Endothelial cell of umbilical vein (primary cell): ENCODE measurements around the gene HSPB2. TPM values are rescaled to one million over a fixed set of nuclear protein-coding genes. Genes with fewer than 3 reads are reported as not detected.

Experiments used
- BruUV-seq: library from RNA; stranded (reverse); fragments of 400-500 nt; replicated peaks from 2 replicates; lab custom pipeline; 2021; lab: Mats Ljungman, UMichigan
- CTCF ChIA-PET: fragments of 300-600, 350-600 bp; sonication (Branson Sonifier 250); formaldehyde crosslinking; loops from one replicate; lab custom pipeline; 2021; ENCODE audit warnings: antibody characterized with exemption, inconsistent platforms; lab: Charles Lee
- POLR2A ChIA-PET: fragments of 300-600, 350-600 bp; sonication (Branson Sonifier 250); formaldehyde crosslinking; loops from one replicate; lab custom pipeline; 2021; ENCODE audit warnings: antibody characterized with exemption, inconsistent platforms; lab: Charles Lee
- DNase-seq: peaks from one replicate; pipeline ENCODE4 v3.0.0-alpha.2; 2011; ENCODE audit warnings: low read depth, low spot score
- FAIRE-seq: peaks from 2 replicates; lab custom pipeline; 2011; peaks lifted over from hg19 to GRCh38; lab: Jason Lieb, UNC
- H2AFZ ChIP-seq: 2 replicates; pipeline ENCODE4 v1.6.0; 2012; ENCODE audit warnings: low read depth, low read length, control low read depth, inconsistent platforms
- H3K27ac ChIP-seq: 2 replicates; pipeline ENCODE4 v1.5.1; 2011; ENCODE audit warnings: low read depth, mild to moderate bottlenecking, control low read depth, low read length, moderate library complexity; ENCODE audit not compliant: insufficient read depth
- H3K27me3 ChIP-seq, 2 experiments: 2 replicates each; pipeline versions ENCODE4 v1.6.0 to v1.6.1; 2011; ENCODE audit warnings: low read length in 2 of 2, mixed read lengths in 1 of 2; ENCODE audit not compliant: control insufficient read depth in 2 of 2, insufficient read depth in 2 of 2
- H3K36me3 ChIP-seq, 2 experiments: 2 replicates in 1 of 2; 3 replicates in 1 of 2; pipeline ENCODE4 v1.5.1; 2011; ENCODE audit warnings: low read length in 2 of 2, mild to moderate bottlenecking in 1 of 2, moderate library complexity in 1 of 2; ENCODE audit not compliant: control insufficient read depth in 2 of 2, insufficient read depth in 2 of 2; ENCODE audit errors: extremely low read depth in 1 of 2
- H3K4me1 ChIP-seq: 3 replicates; pipeline ENCODE4 v1.5.1; 2011; ENCODE audit warnings: mild to moderate bottlenecking, low read length; ENCODE audit not compliant: control insufficient read depth, insufficient read depth; ENCODE audit errors: extremely low read depth
- H3K4me2 ChIP-seq: 2 replicates; pipeline ENCODE4 v1.6.1; 2011; ENCODE audit warnings: low read length, control low read depth, mixed read lengths; ENCODE audit not compliant: insufficient read depth
- H3K4me3 ChIP-seq, 3 experiments: fragments of 200-600 bp in 1 of 3; sonication (generic), shearing (Covaris generic) in 1 of 3; replicated peaks in 1 of 3; 2 replicates each; pipeline ENCODE4 v1.5.1; 2011 to 2016; ENCODE audit warnings: control low read depth in 3 of 3, low read length in 3 of 3, mild to moderate bottlenecking in 2 of 3, inconsistent platforms in 1 of 3, low read depth in 1 of 3, moderate library complexity in 1 of 3; ENCODE audit not compliant: insufficient read depth in 1 of 3
- H3K79me2 ChIP-seq: 2 replicates; pipeline ENCODE4 v1.6.0; 2012; ENCODE audit warnings: low read length, inconsistent platforms; ENCODE audit not compliant: control insufficient read depth, insufficient read depth
- H3K9ac ChIP-seq: replicated peaks from 2 replicates; pipeline ENCODE3; 2011; ENCODE audit warnings: low read length, control low read depth; ENCODE audit not compliant: insufficient read depth; ENCODE audit errors: extremely low read depth
- H3K9me1 ChIP-seq: replicated peaks from 3 replicates; pipeline ENCODE4 v1.6.0; 2011; ENCODE audit warnings: mild to moderate bottlenecking, low read length; ENCODE audit not compliant: control insufficient read depth, insufficient read depth; ENCODE audit errors: extremely low read depth
- H3K9me3 ChIP-seq: replicated peaks from 2 replicates; pipeline ENCODE4 v1.5.1; 2012; ENCODE audit warnings: low read length, inconsistent platforms; ENCODE audit not compliant: control insufficient read depth, insufficient read depth
- H4K20me1 ChIP-seq: replicated peaks from 2 replicates; pipeline ENCODE3; 2011; ENCODE audit warnings: mild to moderate bottlenecking, low read length; ENCODE audit not compliant: control insufficient read depth, insufficient read depth; ENCODE audit errors: extremely low read depth
- CTCF ChIP-seq, 2 donors: IDR thresholded peaks; 1 replicate in 1 of 2; 2 replicates in 1 of 2; pipeline ENCODE4 v1.5.1; 2011; ENCODE audit warnings: low read length in 2 of 2, mild to moderate bottlenecking in 2 of 2, moderate library complexity in 2 of 2, control low read depth in 1 of 2, inconsistent platforms in 1 of 2, low read depth in 1 of 2; ENCODE audit not compliant: insufficient read depth in 1 of 2; ENCODE audit errors: extremely low read depth in 1 of 2
- EZH2 ChIP-seq: IDR thresholded peaks from 2 replicates; pipeline ENCODE4 v1.6.1; 2012; ENCODE audit warnings: borderline replicate concordance, low read depth, mild to moderate bottlenecking, moderate library complexity, low read length, inconsistent platforms; ENCODE audit not compliant: severe bottlenecking
- FOS ChIP-seq: IDR thresholded peaks from 2 replicates; pipeline ENCODE4 v1.6.1; 2011; ENCODE audit warnings: mild to moderate bottlenecking, low read length, moderate library complexity, borderline replicate concordance; ENCODE audit not compliant: insufficient read depth
- GATA2 ChIP-seq: IDR thresholded peaks from 2 replicates; pipeline ENCODE4 v1.7.0; 2011; ENCODE audit warnings: low read depth, mild to moderate bottlenecking, moderate library complexity, mixed read lengths, low read length; ENCODE audit not compliant: insufficient read length, insufficient read depth
- JUN ChIP-seq: IDR thresholded peaks from 2 replicates; pipeline ENCODE4 v1.6.1; 2011; ENCODE audit warnings: borderline replicate concordance, low read depth; ENCODE audit not compliant: insufficient read length, insufficient read depth
- MYC ChIP-seq: IDR thresholded peaks from one replicate; pipeline ENCODE4 v1.6.1; 2011; ENCODE audit warnings: mild to moderate bottlenecking, low read depth, low read length
- POLR2A ChIP-seq: IDR thresholded peaks from 2 replicates; pipeline ENCODE4 v1.6.1; 2012; ENCODE audit warnings: low read depth, mild to moderate bottlenecking, control low read depth, low read length
- POLR2AphosphoS5 ChIP-seq: IDR thresholded peaks from 2 replicates; pipeline ENCODE4 v1.6.1; 2012; ENCODE audit warnings: low read depth, mild to moderate bottlenecking, control low read depth, low read length, moderate library complexity; ENCODE audit not compliant: insufficient read depth
- dilution Hi-C: fragments of 300-500 bp; cut with MboI; formaldehyde crosslinking; loops from one replicate; pipeline ENCODE4 v1.15.0; 2019; ENCODE audit warnings: low sequenced_read_pairs; ENCODE audit not compliant: extremely low pct_ligation_motif_present
- intact Hi-C: fragments of 100-400 bp; cut with micrococcal nuclease; formaldehyde crosslinking; loops from one replicate; pipeline ENCODE4 v1.10.0; 2022
- polyA plus RNA-seq, 4 experiments: library from polyadenylated mRNA; depleted of rRNA in 3 of 4; stranded (reverse) in 3 of 4; unstranded in 1 of 4; fragments of >200 nt; gene quantifications; 2 replicates each; pipeline versions ENCODE4 v1.2.1 to v1.2.3, GENCODE V29; 2011 to 2012; ENCODE audit warnings: missing spikeins in 1 of 4
- total RNA-seq: library from RNA; stranded (reverse); gene quantifications from 2 replicates; pipeline ENCODE4 v1.2.3, GENCODE V29; 2021
- TF ChIP-seq, protein P1 (sequence below): IDR thresholded peaks from 2 replicates; pipeline ENCODE4 v1.6.1; 2011; ENCODE audit not compliant: insufficient read depth, insufficient read length

Gene HSPB2
- total and polyA plus RNA-seq, 2 donors (not counting 3 experiments of a cell fraction or from before 2014, with no cell fraction given): not detected

GRCh38 chr11:111870522-111870885, 42.0 kb upstream of the HSPB2 start:
- POLR2A ChIA-PET: interaction anchor here (0.7 to 2.2 kb wide), 3 partner anchors 9 to 88 kb away, joined by 5 to 6 read pairs (median 5); no protein-coding TSS in a partner anchor
- BruUV-seq: no TSS peak
- intact Hi-C loops: loop anchor here (2.0 kb wide), 2 partner anchors 56 to 154 kb away; partner anchors contain the start of gene DLAT

GRCh38 chr11:111870886-111871692, 41.4 kb upstream of the HSPB2 start, which contains the start of gene ALG9:
TSS of gene ALG9 (minus strand) at chr11:111871581. CDS start at chr11:111871482, 99 bp downstream.
- no peaks in the 10 kb centered on the region for H3K9me3 ChIP-seq
- H3K27me3 ChIP-seq: no peaks in the 10 kb centered on the region
- intact Hi-C loops (loop anchor here (2.0 kb wide), 2 partner anchors 56 to 154 kb away; partner anchors contain the start of gene DLAT), dilution Hi-C loops (no loop called here)
- peak within 1 kb of the TSS; percentile 72 to 93 (median 81) for H3K4me3 ChIP-seq
- peak; percentile 80 for FAIRE-seq
- TSS peak; percentile 75 for BruUV-seq
- H3K9ac ChIP-seq: peak within 1 kb of the TSS; percentile 87
- peak within 1 kb of the TSS; percentile 71 for H3K27ac ChIP-seq
- H4K20me1 ChIP-seq: no peaks in the 10 kb centered on the region
- DNase-seq: peak; percentile 87
- POLR2A ChIA-PET: interaction anchor here (0.7 to 2.2 kb wide), 5 partner anchors 10 to 243 kb away, joined by 3 to 11 read pairs (median 5); no protein-coding TSS in a partner anchor
- TF ChIP-seq POLR2A: peak; percentile 92
- TF ChIP-seq EZH2: no peak
- TF ChIP-seq GATA2: no peak
- TF ChIP-seq, protein P1, sequence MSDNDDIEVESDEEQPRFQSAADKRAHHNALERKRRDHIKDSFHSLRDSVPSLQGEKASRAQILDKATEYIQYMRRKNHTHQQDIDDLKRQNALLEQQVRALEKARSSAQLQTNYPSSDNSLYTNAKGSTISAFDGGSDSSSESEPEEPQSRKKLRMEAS: no peak
- peak; percentile 8 to 15 for TF ChIP-seq CTCF (IDR thresholded peaks at IDR 0.05; ENCODE audit: extremely low read depth in 1 of 2, insufficient read depth in 1 of 2, low read depth in 1 of 2, low read length in 2 of 2)
- no peak for TF ChIP-seq MYC
- TF ChIP-seq POLR2AphosphoS5: peak; percentile 84
- no peak for TF ChIP-seq JUN
- TF ChIP-seq FOS: no peak
- H3K4me1 ChIP-seq: peaks cover 8% of the 10 kb centered on the region
- H3K4me2 ChIP-seq: peak within 1 kb of the TSS; percentile 91
- peaks cover 4% of the 10 kb centered on the region for H3K79me2 ChIP-seq
- H3K9me1 ChIP-seq: no peaks in the 10 kb centered on the region
- peak within 1 kb of the TSS; percentile 96 for H2AFZ ChIP-seq
- CTCF ChIA-PET: interaction anchor here (0.6 to 2.8 kb wide), 36 partner anchors 9 to 409 kb away, joined by 3 to 23 read pairs (median 3); partner anchors contain the start of genes BCO2, C11orf52, CFAP68 and TIMM8B
- peaks cover 0 to 2% of the 10 kb centered on the region in 2 experiments for H3K36me3 ChIP-seq

More at GRCh38 chr11:111870522-111870885, 42.0 kb upstream of the HSPB2 start:
- Histone ChIP-seq H3K9me1 (no peaks in the 10 kb centered on the region), H2AFZ (peak overlapping the region; percentile 96), H3K9me3 (no peaks in the 10 kb centered on the region), H3K36me3 (peaks cover 0 to 2% of the 10 kb centered on the region in 2 experiments), H3K4me2 (peak overlapping the region; percentile 91), H3K9ac (peak overlapping the region; percentile 87), H3K4me3 (peak overlapping the region; percentile 72 to 93 (median 81)), H3K79me2 (peaks cover 4% of the 10 kb centered on the region), H3K27ac (peak overlapping the region; percentile 71), H4K20me1 (no peaks in the 10 kb centered on the region), H3K27me3 (no peaks in the 10 kb centered on the region), H3K4me1 (peaks cover 8% of the 10 kb centered on the region)
- TF ChIP-seq, protein P1: no peak
- TF ChIP-seq POLR2A (no peak), FOS (no peak), GATA2 (no peak), JUN (no peak)
- dilution Hi-C loops: no loop called here
- FAIRE-seq (no peak), DNase-seq (no peak)
- CTCF ChIA-PET: interaction anchor here (0.6 to 2.8 kb wide), 27 partner anchors 9 to 409 kb away, joined by 3 to 23 read pairs (median 4); partner anchors contain the start of genes BCO2, C11orf52 and TIMM8B
